HG02970 (cell line): ENCODE measurements around the gene FOXL1.

Experiments used
- ATAC-seq: cut with Tn5 transposase; IDR thresholded peaks from one replicate; pipeline ENCODE4 v1.9.1; 2021; ENCODE audit warnings: mild to moderate bottlenecking, moderate library complexity, moderate number of reproducible peaks; ENCODE audit not compliant: unreplicated experiment, low FRiP score

FOXL1 gene

DNA sequence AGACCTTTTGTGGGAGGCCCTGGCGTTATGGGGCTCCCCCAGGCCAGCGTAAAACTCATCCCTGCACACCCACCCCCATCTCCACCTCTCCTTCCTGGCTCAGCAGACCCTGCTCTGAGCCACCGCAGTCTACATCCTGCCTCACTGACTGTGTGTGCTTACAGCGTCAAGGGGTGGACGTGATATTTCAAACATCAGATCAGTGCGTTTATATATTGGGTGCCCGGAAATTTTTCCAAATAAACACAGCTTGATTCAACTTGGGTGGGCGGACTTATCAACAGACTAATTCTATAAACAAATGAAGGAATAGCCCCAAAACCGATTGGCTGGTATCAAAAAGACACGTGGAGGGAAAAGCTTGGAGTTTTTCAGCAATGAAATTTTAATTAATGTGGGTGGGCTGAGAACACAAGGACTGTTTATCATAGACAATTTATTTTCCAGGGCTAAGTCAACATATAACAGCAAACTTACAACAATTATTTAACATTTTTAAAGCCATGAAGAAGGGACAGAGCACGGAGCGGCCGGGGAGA lies at the start of gene FOXL1:
TSS of gene FOXL1 (plus strand) at position 489 of the 539 bp plus-strand sequence. CDS start 175 bp downstream, outside the sequence.
- ATAC-seq = no peak

DNA sequence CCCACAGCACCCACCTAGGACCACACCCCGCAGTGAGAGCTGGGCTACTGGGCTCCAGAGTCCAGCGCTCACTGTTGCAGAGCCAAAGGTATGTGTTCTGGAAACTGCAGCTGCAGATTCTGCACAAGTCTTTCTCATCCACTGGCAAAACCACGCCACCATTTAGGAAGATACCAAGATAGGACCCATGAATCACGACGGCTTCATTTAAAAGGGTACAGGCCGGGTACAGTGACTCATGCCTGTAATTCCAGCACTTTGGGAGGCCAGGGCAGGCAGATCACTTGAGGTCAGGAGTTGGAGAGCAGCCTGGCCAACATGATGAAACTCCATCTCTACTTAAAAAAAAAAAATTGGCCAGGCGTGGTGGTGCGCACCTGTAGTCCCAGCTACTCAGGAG lies 49.2 kb upstream of the FOXL1 start:
- ATAC-seq = no peak

DNA sequence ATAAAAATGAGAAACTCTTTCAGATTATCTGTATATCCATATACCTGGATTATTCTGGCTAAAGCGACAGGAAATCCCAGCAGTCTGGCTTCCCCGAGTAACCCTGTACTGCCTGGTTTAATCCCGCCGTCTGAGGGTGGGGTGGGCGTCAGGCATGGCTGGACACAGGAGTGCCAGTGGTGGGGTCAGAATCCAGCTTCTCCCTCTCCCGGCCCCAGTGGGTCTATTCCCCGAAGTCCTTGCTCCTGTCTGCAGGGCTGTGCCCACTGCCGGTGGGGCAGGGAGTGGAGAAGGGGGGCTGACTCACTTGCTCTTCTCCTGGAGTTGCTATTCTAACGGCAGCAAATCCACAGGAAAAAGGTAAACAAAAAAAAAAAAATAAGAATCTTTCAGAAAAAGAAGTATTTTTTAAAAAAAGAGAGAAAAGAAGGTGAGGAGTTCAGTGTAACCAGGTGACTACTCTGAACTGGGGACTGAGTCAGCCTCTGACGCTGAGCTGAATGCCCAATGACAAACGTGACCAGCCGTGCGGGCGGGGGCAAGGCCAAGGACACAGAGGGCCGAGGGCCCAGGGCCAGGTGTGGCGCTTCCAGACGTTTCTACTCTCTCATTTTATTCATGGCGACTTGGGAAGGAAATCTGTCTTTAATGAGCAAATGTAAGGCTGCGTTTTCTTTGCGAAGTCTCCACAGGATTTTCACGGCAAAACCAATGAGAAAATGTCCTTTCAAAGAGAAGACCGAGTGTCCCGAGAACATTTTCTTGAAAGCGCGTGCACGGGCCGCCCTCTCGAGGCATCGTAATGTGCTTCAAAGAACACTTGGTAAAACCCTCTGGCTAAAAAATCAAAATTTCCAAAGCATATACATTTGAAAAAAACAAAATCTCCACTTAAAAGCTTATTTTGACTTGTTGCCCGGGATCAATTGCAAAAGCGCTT lies 47.8 kb upstream of the FOXL1 start:
- no peak for ATAC-seq

DNA sequence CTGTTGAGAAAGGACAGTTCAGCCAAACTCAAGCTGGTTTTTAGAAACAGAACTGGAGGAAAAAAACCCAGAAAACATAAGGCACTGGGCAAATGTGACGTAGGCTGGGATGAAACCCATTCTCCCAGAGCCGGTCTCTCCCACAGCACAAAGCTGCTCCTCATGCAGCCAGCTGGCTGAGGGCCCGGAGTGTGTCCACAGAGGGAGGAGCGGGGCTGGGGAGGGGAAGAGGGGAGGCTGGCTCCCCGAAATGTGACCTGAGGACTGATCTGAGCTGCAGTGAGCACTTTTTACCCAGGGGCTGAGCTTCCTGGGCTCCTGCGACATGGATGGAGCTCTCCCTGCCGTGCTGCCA lies 47.2 kb upstream of the FOXL1 start:
- no peak for ATAC-seq

DNA sequence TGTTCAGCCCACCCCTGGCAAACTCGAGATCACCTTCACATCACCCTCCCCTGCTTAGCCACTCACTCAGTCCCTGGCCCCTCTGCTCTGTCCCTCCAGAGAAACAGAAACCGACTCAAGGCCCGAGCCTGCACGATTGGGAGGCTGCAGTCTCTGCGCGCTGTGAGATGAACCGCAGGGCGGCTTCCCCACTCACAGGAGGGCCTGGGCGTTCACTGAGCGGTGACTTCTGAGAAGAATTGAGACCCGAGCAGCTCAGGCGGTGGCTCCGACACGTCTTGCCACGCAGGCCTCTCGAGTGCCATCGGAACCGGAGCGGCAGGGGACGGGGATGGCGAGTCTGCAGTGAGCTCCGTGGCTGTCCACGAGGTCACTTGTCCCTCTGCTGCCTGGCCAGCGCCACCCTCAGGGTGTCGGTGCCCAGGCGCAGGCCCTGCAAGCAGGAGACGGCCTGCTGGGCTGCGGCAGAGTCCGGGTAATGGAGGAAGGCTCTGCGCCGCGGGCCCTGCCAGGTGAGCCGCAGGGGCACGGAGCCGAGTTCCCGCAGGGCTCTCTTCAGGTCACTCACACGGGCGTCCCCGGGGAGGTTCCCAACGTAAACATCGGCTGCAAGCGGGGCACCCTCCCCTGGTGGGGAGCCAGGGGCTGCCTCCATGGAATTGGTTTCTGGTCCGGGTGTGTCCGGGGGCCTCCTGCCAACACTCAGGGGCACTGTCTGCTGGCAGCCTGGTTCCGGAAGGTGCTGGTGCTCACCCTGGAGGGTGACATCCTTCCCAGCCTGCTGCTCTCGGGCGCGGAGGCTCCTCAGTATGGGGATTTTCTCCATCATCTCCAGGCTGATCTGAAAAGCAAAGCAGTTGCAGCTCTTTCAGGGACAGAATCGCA lies 46.5 kb upstream of the FOXL1 start:
- ATAC-seq = no peak

DNA sequence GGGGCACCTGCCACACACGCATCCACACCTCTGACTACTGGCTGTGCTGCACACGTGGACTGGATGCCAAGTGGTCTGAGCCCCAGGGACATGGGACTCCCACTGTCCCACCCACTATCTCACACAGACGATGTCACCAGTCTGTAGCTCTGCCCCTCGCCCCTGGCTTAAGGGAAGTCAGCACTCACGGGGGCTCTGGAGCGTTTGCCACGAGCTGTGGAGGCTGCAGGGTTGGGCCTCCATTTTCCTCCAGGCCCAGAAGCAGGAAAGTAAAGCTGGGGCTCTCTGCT lies 45.9 kb upstream of the FOXL1 start:
- no peak for ATAC-seq

DNA sequence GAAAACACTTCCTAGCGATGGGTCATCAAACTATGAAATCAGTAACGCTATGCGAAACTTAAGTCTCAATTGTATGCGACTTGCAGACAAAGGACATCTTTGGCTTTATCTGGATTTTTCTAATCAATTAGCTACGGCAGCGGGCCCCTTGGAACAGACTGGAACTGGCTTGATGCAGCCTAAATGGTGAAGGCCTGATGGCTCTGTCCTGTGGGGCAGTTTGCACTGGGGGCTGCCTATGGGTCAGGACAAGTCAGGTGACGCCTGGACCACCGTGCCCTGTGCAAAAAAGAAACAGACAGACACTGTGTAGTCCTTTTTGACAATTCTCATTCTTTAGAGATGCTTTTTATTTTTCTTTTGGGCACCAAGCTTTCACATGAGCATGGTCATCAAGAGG lies 45.3 kb upstream of the FOXL1 start:
- no peak for ATAC-seq

DNA sequence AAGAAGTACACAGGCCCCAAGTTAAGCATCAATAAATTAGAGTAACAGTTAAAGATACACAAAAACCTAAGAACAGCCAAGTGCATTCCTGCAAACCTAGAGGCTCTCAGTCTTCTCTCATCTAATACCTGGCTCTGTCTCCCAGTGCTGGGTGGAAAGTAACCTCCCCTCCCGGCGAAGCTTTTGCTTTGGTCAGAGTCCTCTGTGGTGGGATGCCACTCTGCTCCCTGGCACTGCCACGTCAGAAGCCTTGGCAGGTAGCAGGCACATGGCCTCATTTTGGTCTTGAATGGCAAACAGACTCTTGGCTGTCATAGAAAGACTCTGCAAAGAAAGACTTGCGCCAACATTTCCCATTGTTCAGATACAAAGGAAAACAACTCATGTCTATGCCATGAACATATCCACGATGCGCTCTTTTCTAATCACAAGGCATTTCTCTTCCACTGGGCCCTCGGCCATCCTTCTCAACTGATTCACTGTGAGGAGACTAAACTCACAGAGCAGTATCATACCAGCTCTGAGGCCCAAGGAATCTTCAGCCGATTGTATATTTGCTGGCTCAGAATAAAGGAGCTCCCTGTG lies 44.5 kb upstream of the FOXL1 start:
- ATAC-seq = no peak

DNA sequence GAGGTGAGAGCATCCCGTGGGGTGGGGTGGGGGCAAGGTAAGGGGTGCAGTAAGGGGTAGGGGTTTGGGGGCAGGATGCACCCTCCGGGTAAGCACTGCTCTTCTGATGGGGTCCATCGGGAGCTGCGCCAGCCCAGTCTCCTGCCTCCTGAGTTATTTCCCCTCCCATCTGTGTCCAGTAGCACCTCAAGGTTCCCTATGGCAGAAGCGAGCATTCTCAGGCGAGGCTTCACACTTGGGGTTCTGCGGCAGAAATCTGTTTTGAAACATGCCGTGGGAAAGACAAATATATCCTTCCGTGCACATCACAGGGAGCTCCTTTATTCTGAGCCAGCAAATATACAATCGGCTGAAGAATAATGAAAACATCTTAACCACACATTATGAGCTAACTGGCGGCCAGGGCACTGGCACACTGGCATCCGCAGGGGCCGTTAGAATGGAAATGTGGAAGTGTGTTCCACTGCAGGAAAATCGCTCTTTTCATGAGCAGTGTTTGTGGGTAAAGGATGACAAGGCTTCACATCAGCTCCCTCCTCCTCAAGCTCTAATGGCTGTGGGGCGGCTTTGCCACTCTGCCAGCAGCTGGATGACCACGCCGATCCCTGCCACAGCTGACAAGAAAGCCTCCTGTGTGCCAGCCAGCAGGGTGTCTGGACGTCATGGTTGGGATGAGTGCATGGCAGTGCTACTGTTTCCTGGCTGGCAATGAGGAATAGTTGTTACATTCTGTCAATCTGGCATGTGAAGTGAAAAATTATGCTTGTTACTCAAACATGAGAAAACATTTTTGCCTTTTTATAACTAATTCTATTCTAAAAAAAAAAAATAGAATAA lies 43.4 kb upstream of the FOXL1 start:
- no peak for ATAC-seq

DNA sequence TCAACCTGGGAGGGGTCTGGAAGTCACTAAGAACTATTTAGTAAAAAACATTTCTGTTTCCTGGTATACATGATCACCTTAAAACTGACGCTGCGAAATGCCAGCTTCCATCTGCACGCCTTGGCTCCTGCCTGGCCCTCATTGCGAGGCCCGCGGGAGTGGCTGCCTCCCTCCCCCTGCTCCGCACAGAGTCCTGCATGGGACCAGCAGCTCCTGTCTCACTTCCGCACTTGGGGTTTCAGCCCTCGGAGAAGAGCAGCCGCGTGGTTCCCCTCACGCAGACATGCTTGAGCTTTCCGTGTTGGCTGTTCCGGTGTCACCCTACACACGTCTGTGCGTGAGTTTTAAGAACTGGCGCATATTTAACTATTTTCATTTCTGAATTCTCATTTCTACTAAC lies 41.7 kb upstream of the FOXL1 start:
- no peak for ATAC-seq

DNA sequence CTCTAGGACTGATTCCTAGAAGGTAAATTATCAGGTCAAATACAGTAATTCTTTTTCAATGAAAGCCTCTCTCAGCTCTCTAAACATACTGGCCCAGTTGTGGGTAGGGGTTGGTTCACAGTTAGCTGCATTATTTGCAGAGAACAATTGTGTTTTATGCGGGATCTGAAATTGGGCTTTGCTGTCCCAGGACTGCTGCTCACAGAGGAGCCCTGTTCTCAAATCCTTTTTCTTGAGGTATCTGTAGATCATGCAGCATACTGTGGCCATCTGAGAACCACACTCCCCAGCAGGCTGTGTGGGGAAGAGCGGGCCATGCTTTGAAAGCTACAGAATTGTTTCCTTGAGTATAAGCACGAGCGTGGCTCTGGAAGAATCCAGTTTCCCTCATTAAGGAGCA lies 40.9 kb upstream of the FOXL1 start:
- no peak for ATAC-seq

DNA sequence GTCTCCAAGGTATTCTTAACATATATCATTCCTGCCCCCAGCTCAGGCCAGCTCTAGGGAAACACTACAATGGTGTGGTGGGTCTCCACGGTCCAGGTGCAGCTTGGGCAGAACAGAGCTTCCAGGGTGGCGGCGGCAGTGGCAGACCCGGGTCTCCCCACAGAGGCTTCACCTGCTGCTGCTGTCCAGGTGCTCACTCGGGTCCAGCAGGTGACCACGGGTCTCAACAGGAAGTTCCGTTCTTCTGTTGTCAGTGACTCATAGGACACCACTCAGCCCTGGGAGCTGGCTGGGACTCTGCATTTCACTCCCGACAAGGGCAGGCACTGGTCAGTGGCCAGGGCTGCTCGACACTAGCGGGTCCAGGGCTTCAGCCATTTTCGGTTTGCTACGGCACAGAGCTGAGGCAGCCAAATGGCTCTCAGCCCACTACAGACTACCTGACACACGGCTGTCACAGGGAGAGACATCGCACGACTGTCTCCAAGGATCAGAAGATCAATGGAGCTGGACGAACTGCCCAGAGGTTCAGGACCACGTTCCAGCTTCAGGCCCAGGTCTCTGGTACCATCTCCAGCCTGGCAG lies 40.1 kb upstream of the FOXL1 start:
- no peak for ATAC-seq

DNA sequence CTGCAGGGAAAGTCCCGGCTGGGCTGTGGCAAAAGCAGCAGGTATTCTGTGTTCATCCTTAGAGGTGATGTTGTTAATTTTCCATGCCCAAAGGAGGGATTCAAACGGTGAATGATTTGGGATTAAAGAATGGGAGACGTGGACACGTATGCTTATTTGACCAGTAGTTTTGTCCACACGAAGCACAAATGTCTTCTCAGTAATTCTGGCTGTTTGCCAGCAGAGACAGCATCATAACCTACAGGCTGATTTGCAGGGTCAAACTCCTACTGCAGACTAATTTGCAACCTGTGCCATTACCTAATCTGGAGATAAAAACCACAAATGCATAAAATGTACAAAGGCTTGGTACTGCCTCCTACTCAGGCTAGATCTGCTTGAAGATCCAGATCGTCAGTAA lies 37.5 kb upstream of the FOXL1 start:
- no peak for ATAC-seq

DNA sequence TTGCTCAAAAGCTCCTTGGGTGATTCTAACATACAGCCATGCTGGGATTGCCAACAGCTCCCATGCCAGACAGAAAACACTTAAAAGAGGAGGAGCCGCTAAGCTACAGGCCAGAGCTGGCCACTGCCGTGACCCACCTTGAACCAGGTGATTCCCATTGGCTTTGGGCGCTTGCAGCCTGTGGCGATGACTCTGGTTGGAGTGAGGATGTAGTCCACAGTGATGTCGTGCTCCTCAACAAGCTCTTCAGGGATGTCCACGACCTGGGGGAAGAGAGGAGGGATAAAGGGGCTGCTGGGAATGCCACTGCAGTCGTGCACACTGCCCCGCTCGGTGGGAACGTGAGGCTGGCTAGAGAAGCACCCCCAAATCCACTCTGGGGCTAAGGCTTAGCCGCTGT lies 36.8 kb upstream of the FOXL1 start:
- ATAC-seq = no peak

DNA sequence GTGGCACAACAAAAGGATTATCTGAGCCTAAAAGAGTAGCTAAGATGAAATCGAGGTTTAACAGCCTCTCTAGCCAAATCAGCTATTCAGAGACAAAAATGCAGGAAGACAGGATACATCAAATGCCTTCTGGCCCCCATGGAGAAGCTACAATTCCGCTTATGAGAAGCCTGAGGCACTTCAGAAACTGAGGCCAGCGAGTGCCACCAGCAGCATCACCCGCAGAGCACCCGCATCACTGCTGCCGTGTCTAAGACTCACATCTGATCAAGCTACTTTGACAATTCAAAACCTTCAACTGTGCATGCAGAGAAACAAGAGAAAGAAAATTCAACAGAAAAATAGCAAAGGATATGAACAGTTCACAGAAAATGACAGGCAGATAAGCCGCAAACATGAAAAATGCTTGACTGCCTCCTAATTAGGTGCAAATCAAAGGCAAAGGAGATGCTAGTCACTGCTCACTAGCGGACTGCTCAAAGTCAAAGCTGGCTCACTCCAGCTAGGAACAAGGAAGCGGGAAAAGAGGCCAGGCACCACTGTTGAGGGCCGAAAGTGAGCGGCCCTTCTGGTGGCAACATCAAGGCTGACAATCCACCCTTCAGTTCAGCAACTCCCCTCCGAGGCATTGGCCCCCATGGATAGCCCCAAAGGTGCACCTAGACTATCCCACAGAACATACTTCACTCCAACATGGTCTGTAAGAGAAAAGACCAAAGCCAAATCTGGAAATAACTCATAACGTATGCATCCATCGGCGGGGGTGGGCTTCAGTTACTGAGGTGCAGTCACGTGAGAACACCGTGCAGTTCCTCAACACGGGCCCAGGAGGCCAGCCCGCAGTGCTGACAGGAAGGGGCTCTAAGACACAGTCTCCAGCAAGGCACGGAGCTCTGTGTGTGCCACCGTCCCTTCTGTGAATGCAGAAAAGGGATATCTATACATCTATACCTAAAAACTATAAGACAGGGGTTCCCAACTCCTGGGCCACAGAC lies 35.3 kb upstream of the FOXL1 start:
- ATAC-seq = no peak

DNA sequence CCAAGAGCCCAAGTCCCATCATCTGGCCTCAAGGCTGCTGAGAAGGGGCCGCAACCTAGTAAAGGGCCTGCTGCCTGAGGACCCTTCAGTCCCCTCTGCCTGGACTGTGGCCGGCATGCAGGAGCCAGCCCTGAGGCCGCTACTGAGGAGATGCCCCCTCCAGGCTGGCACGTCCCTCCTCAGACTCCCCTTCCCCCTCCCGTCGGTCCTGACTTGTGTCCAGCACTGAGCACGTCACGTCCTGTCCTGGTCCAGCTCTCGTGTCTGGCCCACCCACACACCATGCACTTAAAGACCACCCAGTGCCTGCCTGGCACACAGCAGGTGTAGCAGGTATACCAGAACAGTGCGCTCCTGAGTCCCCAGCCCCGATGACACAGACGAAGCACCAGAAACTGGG lies 32.9 kb upstream of the FOXL1 start:
- no peak for ATAC-seq

DNA sequence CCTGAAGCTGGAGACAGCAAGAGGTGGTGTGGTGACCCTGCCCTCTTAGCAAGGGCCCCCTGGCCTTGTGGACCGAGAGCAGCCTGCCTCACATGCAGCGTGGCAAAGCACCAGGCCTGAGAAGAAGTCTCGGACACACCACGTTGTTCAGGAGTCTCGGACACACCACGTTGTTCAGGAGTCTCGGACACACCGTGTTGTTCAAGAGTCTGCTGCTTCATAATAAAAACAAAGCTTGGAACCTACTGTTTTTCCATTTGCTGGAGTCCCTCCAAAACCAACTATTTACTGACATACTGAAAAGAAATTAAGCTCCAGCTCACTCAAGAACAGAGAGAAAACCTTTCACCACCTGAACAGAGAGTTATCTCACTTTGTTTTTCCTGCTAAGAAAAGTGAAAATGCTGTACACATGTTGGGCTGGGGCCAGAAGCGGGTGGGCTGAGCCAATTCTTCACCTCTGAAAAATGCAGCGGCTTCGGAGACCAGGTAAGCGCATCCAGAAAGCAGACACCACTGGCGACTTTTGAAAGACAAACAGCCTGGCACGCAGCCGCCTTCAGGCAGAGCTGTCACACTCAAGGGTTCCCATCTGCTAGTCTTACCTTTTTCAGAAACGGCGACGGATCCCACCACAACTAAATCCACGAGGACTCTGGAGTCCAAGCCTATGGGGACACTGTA lies 32.3 kb upstream of the FOXL1 start:
- no peak for ATAC-seq

DNA sequence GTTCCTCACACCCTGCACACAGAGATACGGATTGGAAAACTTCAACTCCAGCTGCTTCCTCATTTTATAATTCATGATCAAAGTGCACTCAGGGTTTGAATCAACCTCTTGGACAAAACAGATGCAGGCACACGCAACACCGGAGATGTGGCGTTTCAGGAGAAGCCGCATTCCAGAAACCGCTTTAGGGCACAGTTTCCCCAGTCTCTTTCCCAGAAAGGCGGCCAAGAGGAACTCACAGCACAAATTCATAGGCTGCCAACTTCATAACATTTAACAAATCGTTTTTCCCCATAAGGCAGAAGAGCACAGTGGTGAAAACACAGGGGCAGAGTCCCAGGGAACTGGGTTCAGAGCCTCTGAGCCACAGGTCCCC lies 31.7 kb upstream of the FOXL1 start:
- no peak for ATAC-seq
